CD4-positive, CD25-positive, alpha-beta regulatory T cell (primary cell): Measurements from ENCODE around the gene SYVN1. TPM values are rescaled to one million over a fixed set of nuclear protein-coding genes. Genes with fewer than 3 reads are reported as not detected.

Experiments used
- ATAC-seq, 2 donors: fragments of 150-1000 bp; cut with Tn5 transposase; one replicate each; pipeline ENCODE4 v1.10.0; 2021; ENCODE audit warnings: low read depth in 2 of 2, moderate number of reproducible peaks in 2 of 2, moderate library complexity in 1 of 2
- DNase-seq, 3 donors: peaks; one replicate each; pipeline versions ENCODE4 v3.0.0 to v3.0.0-alpha.2; 2012 to 2022; ENCODE audit warnings: mixed read lengths in 1 of 3
- H3K27ac ChIP-seq: one replicate; pipeline ENCODE4 v1.7.0; 2013; ENCODE audit warnings: mild to moderate bottlenecking, low read length; ENCODE audit not compliant: insufficient read depth, poor library complexity, severe bottlenecking
- H3K27me3 ChIP-seq: one replicate; pipeline ENCODE4 v1.7.0; 2013; ENCODE audit warnings: low read length; ENCODE audit not compliant: control insufficient read depth, insufficient read depth
- H3K36me3 ChIP-seq: one replicate; pipeline ENCODE4 v1.7.0; 2013; ENCODE audit warnings: mild to moderate bottlenecking, low read length, moderate library complexity; ENCODE audit not compliant: control insufficient read depth, insufficient read depth
- H3K4me1 ChIP-seq: 2 replicates; pipeline ENCODE4 v1.7.0; 2013; ENCODE audit warnings: mild to moderate bottlenecking, low read length; ENCODE audit not compliant: insufficient read depth, control insufficient read depth, poor library complexity, severe bottlenecking
- H3K4me3 ChIP-seq: one replicate; pipeline ENCODE4 v1.7.0; 2013; ENCODE audit warnings: low read depth, mild to moderate bottlenecking, low read length, moderate library complexity
- H3K9me3 ChIP-seq, 2 experiments: 1 replicate in 1 of 2; 2 replicates in 1 of 2; pipeline ENCODE4 v1.7.0; 2013; ENCODE audit warnings: low read length in 2 of 2, mild to moderate bottlenecking in 1 of 2, moderate library complexity in 1 of 2; ENCODE audit not compliant: control insufficient read depth in 2 of 2
- H3K27ac Mint-ChIP-seq, 3 donors: one replicate each; pipeline ENCODE4 v1.8.0; 2020 to 2022; ENCODE audit warnings: mild to moderate bottlenecking in 3 of 3, mixed read lengths in 3 of 3, moderate library complexity in 2 of 3
- H3K27me3 Mint-ChIP-seq: one replicate; pipeline ENCODE4 v1.8.0; 2022; ENCODE audit warnings: mild to moderate bottlenecking, mixed read lengths
- H3K36me3 Mint-ChIP-seq: one replicate; pipeline ENCODE4 v1.8.0; 2020; ENCODE audit warnings: mixed read lengths
- H3K4me1 Mint-ChIP-seq, 4 donors: one replicate each; pipeline ENCODE4 v1.8.0; 2020 to 2022; ENCODE audit warnings: mixed read lengths in 4 of 4, mild to moderate bottlenecking in 1 of 4
- H3K4me3 Mint-ChIP-seq, 4 donors: one replicate each; pipeline ENCODE4 v1.8.0; 2020 to 2022; ENCODE audit warnings: mild to moderate bottlenecking in 4 of 4, mixed read lengths in 4 of 4, moderate library complexity in 3 of 4
- H3K9me3 Mint-ChIP-seq, 7 donors: one replicate each; pipeline ENCODE4 v1.8.0; 2020 to 2022; ENCODE audit warnings: mixed read lengths in 7 of 7, mild to moderate bottlenecking in 3 of 7, moderate library complexity in 2 of 7
- polyA plus RNA-seq, 4 donors: library from polyadenylated mRNA; unstranded; fragments of 300-500 nt; fragmentation: Illumina TruSeq; gene quantifications; one replicate each; pipeline ENCODE4 v1.2.3, GENCODE V29; 2021
- total RNA-seq: library from RNA; stranded (reverse); gene quantifications from one replicate; pipeline ENCODE4 v1.2.3, GENCODE V29; 2022

The SYVN1 gene
- total and polyA plus RNA-seq, 5 donors from 2014 or later = 6.2 to 66.3 (median 7.5) TPM

DNA sequence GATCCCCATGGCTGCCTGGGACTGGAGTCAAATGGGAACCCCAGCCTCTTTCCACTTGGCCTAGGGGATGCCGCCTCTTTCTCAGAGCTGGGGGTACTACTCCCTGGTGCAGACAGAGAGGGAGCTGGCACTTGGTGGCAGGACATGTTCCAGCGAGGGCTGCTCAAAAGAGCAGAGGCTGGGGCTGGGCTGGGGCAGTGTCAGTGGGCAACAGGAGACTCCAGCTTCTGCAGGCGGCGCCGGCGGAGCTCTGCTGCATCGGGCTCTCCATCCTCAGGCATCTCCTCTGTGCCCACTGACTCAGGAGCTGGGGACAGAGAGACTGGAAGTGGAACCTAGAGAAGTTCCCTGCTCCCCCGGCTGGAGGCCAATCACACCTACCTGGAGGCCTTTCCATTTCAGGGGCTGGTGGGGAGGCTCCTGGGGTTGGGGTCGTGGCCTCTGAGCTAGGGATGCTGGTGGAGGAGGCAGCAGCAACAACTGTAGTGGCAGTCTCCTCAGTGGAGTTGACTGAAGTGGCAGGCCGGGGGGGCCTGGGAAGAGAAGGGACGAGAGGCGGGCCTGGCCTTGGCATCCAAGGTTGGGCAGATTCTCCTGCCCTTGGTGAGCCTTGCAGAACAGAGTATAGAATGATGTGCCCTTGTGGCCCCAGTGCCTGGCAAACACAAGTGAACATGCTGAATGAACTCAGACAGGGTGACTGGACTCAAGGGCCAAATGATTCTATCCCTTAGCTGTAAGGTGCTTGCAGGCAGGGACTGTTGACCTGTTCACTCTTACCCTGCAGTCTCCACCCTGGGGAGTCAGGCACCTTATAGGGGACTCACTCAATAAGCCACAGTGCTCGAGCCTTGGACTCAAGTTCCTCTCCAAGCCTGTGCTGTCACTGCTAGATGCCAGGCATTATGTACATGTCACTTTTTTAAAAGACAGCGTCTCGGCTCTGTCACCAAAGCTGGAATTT lies 5.9 kb downstream of the SYVN1 start:
- Mint-ChIP-seq H3K27ac (peak overlapping the region in 1 of 3 donors; percentile 32), H3K36me3 (peaks cover 16% of the 10 kb centered on the region)

GRCh38 chr11:65127473-65128181 lies 6.7 kb downstream of the SYVN1 start:
- peaks cover 16% of the 10 kb centered on the region for H3K36me3 Mint-ChIP-seq
- Histone ChIP-seq H3K27ac (no peak overlapping the region), H3K9me3 (no peaks in the 10 kb centered on the region), H3K4me1 (peaks cover 16% of the 10 kb centered on the region), H3K27me3 (no peaks in the 10 kb centered on the region), H3K4me3 (no peak overlapping the region), H3K36me3 (peaks cover 80% of the 10 kb centered on the region)
- ATAC-seq = no peak
- H3K4me3 Mint-ChIP-seq = peak overlapping the region in 1 of 4 donors; percentile 78
- peaks cover 0 to 28% (median 9%) of the 10 kb centered on the region in 4 donors for H3K4me1 Mint-ChIP-seq
- no peak overlapping the region for H3K27ac Mint-ChIP-seq
- H3K27me3 Mint-ChIP-seq = no peaks in the 10 kb centered on the region
- DNase-seq = no peak
- no peaks in the 10 kb centered on the region for H3K9me3 Mint-ChIP-seq

More for the DNA sequence above, 5.9 kb downstream of the SYVN1 start:
- H3K9me3 ChIP-seq = no peaks in the 10 kb centered on the region
- DNase-seq (no peak), ATAC-seq (no peak)
- no peaks in the 10 kb centered on the region for H3K27me3 Mint-ChIP-seq
- peaks cover 80% of the 10 kb centered on the region for H3K36me3 ChIP-seq
- peaks cover 0 to 28% (median 11%) of the 10 kb centered on the region in 4 donors for H3K4me1 Mint-ChIP-seq
- H3K4me3 Mint-ChIP-seq = peak overlapping the region in 1 of 4 donors; percentile 78
- peaks cover 19% of the 10 kb centered on the region for H3K4me1 ChIP-seq
- H3K4me3 ChIP-seq = no peak overlapping the region
- H3K27me3 ChIP-seq = no peaks in the 10 kb centered on the region
- no peaks in the 10 kb centered on the region for H3K9me3 Mint-ChIP-seq
- no peak overlapping the region for H3K27ac ChIP-seq

DNA sequence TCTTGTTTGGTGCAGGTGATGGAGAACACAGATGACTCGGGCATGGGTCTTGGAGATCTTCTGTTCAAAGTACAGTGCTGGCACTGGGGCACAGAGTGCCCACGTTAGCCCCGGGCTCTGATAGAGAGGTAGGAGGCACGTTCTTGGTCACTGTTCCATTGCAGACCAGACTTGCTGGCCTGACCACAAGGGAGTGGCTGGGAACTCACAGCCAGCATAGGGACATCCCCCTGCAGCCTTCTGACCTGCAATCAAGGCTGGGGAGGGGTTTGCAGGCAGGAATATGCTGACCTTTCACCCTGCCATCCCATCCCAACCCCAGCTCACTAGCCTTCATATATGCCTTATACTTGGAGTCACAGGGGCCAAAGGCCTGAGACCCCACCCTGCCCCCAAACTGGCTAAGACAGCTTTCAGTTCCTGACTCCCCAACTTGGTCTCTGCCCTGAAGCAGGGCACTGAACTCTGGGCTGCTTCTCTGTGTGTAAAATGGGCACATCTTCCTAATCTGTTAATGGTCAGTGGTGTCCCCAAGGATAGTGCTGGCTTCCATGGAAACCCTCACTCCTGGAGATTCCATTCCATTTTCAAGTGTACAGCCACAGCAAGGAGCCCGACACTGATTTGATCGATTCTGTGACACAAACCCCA lies 7.6 kb downstream of the SYVN1 start:
- peaks cover 6 to 28% (median 13%) of the 10 kb centered on the region in 4 donors for H3K4me1 Mint-ChIP-seq
- H3K4me3 Mint-ChIP-seq = peak overlapping the region in 2 of 4 donors; percentile 76 to 78
- no peak for DNase-seq
- peak overlapping the region in 2 of 3 donors; percentile 48 to 70 for H3K27ac Mint-ChIP-seq
- ATAC-seq = no peak
- H3K27me3 Mint-ChIP-seq = no peaks in the 10 kb centered on the region
- Histone ChIP-seq H3K27me3 (no peaks in the 10 kb centered on the region), H3K4me3 (no peak overlapping the region), H3K36me3 (peaks cover 72% of the 10 kb centered on the region), H3K27ac (no peak overlapping the region), H3K9me3 (no peaks in the 10 kb centered on the region), H3K4me1 (peaks cover 11% of the 10 kb centered on the region)
- H3K36me3 Mint-ChIP-seq = peaks cover 24% of the 10 kb centered on the region
- peaks cover 0 to 1% (median 0%) of the 10 kb centered on the region in 7 donors for H3K9me3 Mint-ChIP-seq

GRCh38 chr11:65125197-65126056 lies 8.9 kb downstream of the SYVN1 start:
- Mint-ChIP-seq H3K36me3 (peaks cover 23% of the 10 kb centered on the region), H3K4me3 (peak overlapping the region in 2 of 4 donors; percentile 7 to 78), H3K27me3 (no peaks in the 10 kb centered on the region), H3K9me3 (peaks cover 0 to 1% (median 0%) of the 10 kb centered on the region in 7 donors), H3K27ac (peak overlapping the region in 1 of 3 donors; percentile 25), H3K4me1 (peaks cover 6 to 37% (median 17%) of the 10 kb centered on the region in 4 donors)
- H3K4me3 ChIP-seq = no peak overlapping the region
- ATAC-seq (no peak), DNase-seq (no peak)
- no peaks in the 10 kb centered on the region for H3K9me3 ChIP-seq
- H3K36me3 ChIP-seq = peaks cover 67% of the 10 kb centered on the region
- H3K4me1 ChIP-seq = peaks cover 22% of the 10 kb centered on the region
- H3K27ac ChIP-seq = no peak overlapping the region
- no peaks in the 10 kb centered on the region for H3K27me3 ChIP-seq

GRCh38 chr11:65124480-65125196 lies 9.7 kb downstream of the SYVN1 start:
- H3K27ac ChIP-seq = no peak overlapping the region
- no peaks in the 10 kb centered on the region for H3K27me3 Mint-ChIP-seq
- H3K27me3 ChIP-seq = no peaks in the 10 kb centered on the region
- H3K27ac Mint-ChIP-seq = peak overlapping the region; percentile 9 to 80 (median 14)
- no peak overlapping the region for H3K4me3 ChIP-seq
- ATAC-seq (no peak), DNase-seq (no peak)
- H3K9me3 ChIP-seq = no peaks in the 10 kb centered on the region
- peaks cover 25% of the 10 kb centered on the region for H3K4me1 ChIP-seq
- H3K36me3 Mint-ChIP-seq = peaks cover 31% of the 10 kb centered on the region
- H3K4me3 Mint-ChIP-seq = peak overlapping the region; percentile 65 to 85 (median 74)
- peaks cover 67% of the 10 kb centered on the region for H3K36me3 ChIP-seq
- peaks cover 0 to 1% (median 0%) of the 10 kb centered on the region in 7 donors for H3K9me3 Mint-ChIP-seq
- peaks cover 6 to 45% (median 17%) of the 10 kb centered on the region in 4 donors for H3K4me1 Mint-ChIP-seq

DNA sequence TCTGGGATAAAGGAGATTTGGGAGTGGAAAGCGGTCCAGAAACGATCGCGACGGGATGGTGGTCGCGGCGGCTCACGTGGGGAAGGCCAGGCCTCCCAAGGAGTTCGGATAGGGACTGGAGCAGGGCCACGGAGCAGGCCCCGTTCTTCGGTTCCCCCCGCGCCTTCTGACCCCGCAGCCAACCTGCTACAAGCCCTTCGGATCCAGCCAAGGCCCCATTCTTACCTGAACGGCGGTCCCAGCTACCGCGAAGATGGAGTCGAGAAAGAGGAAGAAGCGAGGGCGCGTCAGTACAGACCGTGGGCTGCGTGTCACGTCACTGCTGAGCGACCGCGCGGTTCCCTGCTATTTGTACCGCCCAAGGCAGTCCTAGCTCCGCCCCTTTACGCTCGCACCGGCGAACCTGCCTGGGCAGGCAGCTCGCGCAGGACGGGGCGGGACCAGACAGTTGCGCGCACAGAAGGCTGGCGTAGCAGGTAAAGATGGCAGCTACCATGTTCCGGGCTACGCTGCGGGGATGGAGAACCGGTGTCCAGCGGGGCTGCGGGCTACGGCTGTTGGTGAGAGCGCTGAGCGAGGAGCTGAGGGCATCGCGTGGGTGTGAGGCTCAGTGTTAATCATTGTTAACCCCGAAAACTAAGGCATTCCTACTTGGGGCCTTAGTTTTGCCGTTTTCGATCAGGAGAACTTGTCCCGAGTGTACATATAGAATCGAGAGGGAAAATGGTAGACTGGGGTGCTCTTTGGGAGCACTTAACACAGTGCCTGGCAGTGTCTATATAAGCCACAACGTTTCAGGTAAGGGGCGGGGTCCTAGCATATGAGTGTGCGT lies 12.2 kb downstream of the SYVN1 start, which contains the start of the genes FAU and MRPL49:
TSS of gene FAU (minus strand) at position 270 of the 832 bp plus-strand sequence. CDS start 321 bp downstream, outside the sequence.
TSS of gene MRPL49 (plus strand) at position 457 of the 832 bp plus-strand sequence. CDS start at position 483, 26 bp downstream.
- Histone ChIP-seq H3K4me3 (peak within 1 kb of the TSS; percentile 98), H3K36me3 (peaks cover 57% of the 10 kb centered on the region), H3K9me3 (no peaks in the 10 kb centered on the region), H3K27me3 (no peaks in the 10 kb centered on the region), H3K27ac (peak within 1 kb of the TSS; percentile 96), H3K4me1 (peaks cover 31% of the 10 kb centered on the region)
- H3K27me3 Mint-ChIP-seq = peaks cover 5% of the 10 kb centered on the region
- peaks cover 0 to 1% (median 0%) of the 10 kb centered on the region in 7 donors for H3K9me3 Mint-ChIP-seq
- peak; percentile 98 to 99 (median 98) for DNase-seq
- peak; percentile 82 to 83 for ATAC-seq
- H3K4me3 Mint-ChIP-seq = peak within 1 kb of the TSS; percentile 95 to 99 (median 96)
- peak within 1 kb of the TSS; percentile 99 to 100 (median 100) for H3K27ac Mint-ChIP-seq
- H3K36me3 Mint-ChIP-seq = peaks cover 43% of the 10 kb centered on the region
- H3K4me1 Mint-ChIP-seq = peaks cover 10 to 57% (median 26%) of the 10 kb centered on the region in 4 donors
